Measurements from ENCODE around the gene DSCAML1. TPM values are rescaled to one million over a fixed set of nuclear protein-coding genes. Genes with fewer than 3 reads are reported as not detected.

The DSCAML1 gene
- total and polyA plus RNA-seq, 3 donors from 2014 or later = 1.6 to 6.1 (median 3.0) TPM

- Histone ChIP-seq H3K27me3 (no peaks in the 10 kb centered on the region), H3K9me3 (no peaks in the 10 kb centered on the region)
- 87 to 90% methylated on average over 10 of the region's 10 CpGs for WGBS, 2 donors
These were observed 320.4 kb downstream of the DSCAML1 start for GRCh38 chr11:117476531-117477142.

GRCh38 chr11:117475716-117476530 is 321.1 kb downstream of the DSCAML1 start:
- H3K27ac ChIP-seq = no peak overlapping the region
- DNase-seq = peak; percentile 23
- H3K27me3 ChIP-seq = no peaks in the 10 kb centered on the region
- no peak overlapping the region for H3K4me3 ChIP-seq
- H3K36me3 ChIP-seq (ENCODE audit: low read depth, missing control alignments) = no peaks in the 10 kb centered on the region
- H3K9me3 ChIP-seq = no peaks in the 10 kb centered on the region
- WGBS, 2 donors = 82% methylated on average over 11 of the region's 11 CpGs
- intact Hi-C loops (cut with DNase I; ENCODE audit: low total_unique reads) = no loop called here
- no peak for TF ChIP-seq POLR2A (IDR thresholded peaks at IDR 0.05)
- no peak for TF ChIP-seq CTCF (IDR thresholded peaks at IDR 0.05)
- H3K4me1 ChIP-seq = no peaks in the 10 kb centered on the region

More at GRCh38 chr11:117476531-117477142, 320.4 kb downstream of the DSCAML1 start:
- Histone ChIP-seq H3K36me3 (ENCODE audit: low read depth, missing control alignments) (no peaks in the 10 kb centered on the region), H3K27ac (no peak overlapping the region), H3K4me3 (no peak overlapping the region), H3K4me1 (no peaks in the 10 kb centered on the region)
- intact Hi-C loops (cut with DNase I; ENCODE audit: low total_unique reads) = no loop called here
- DNase-seq = no peak
- TF ChIP-seq POLR2A (IDR thresholded peaks at IDR 0.05) = no peak
- no peak for TF ChIP-seq CTCF (IDR thresholded peaks at IDR 0.05)

GRCh38 chr11:117473481-117474091 is 323.4 kb downstream of the DSCAML1 start:
- no peaks in the 10 kb centered on the region for H3K9me3 ChIP-seq
- no peaks in the 10 kb centered on the region for H3K4me1 ChIP-seq
- DNase-seq = no peak
- no peak overlapping the region for H3K27ac ChIP-seq
- H3K27me3 ChIP-seq = no peaks in the 10 kb centered on the region
- 88% methylated on average over 8 of the region's 8 CpGs for WGBS, 2 donors
- no peak overlapping the region for H3K4me3 ChIP-seq
- H3K36me3 ChIP-seq (ENCODE audit: low read depth, missing control alignments) = no peaks in the 10 kb centered on the region
- intact Hi-C loops (cut with DNase I; ENCODE audit: low total_unique reads) = no loop called here
- TF ChIP-seq POLR2A (IDR thresholded peaks at IDR 0.05) (no peak), CTCF (IDR thresholded peaks at IDR 0.05) (no peak)

- Histone ChIP-seq H3K4me1 (no peaks in the 10 kb centered on the region), H3K27ac (no peak overlapping the region), H3K36me3 (ENCODE audit: low read depth, missing control alignments) (no peaks in the 10 kb centered on the region), H3K4me3 (no peak overlapping the region), H3K9me3 (no peaks in the 10 kb centered on the region), H3K27me3 (no peaks in the 10 kb centered on the region)
- no peak for TF ChIP-seq POLR2A (IDR thresholded peaks at IDR 0.05)
- no peak for TF ChIP-seq CTCF (IDR thresholded peaks at IDR 0.05)
- DNase-seq = no peak
- WGBS, 2 donors = 94 to 100% methylated on average over 3 to 7 of the region's 7 CpGs
- intact Hi-C loops (cut with DNase I; ENCODE audit: low total_unique reads) = no loop called here
These were observed 325.2 kb downstream of the DSCAML1 start for GRCh38 chr11:117471776-117472175.

All from testis (tissue), 3 donors.